Body of pancreas (tissue), 4 donors: Measurements from ENCODE around the gene TECR. TPM values are rescaled to one million over a fixed set of nuclear protein-coding genes. Genes with fewer than 3 reads are reported as not detected.

ENCODE experiments used
- ATAC-seq: fragments of 150-250 bp; one replicate; pipeline ENCODE4 v1.9.1; 2016
- DNase-seq, 4 donors: peaks; one replicate each; pipeline ENCODE4 v3.0.0-alpha.2; 2019
- H3K27ac ChIP-seq, 4 donors: fragments of 200-600 bp; sonication (generic); 1 replicate in 3 of 4; 2 replicates in 1 of 4; pipeline versions ENCODE4 v1.5.1 to v1.6.1; 2016 to 2019; ENCODE audit warnings: mild to moderate bottlenecking in 1 of 4, mixed read lengths in 1 of 4, moderate library complexity in 1 of 4
- H3K27me3 ChIP-seq, 2 donors: fragments of 200-600 bp; sonication (generic); one replicate each; pipeline ENCODE4 v1.6.0; 2016; ENCODE audit warnings: mild to moderate bottlenecking in 1 of 2
- H3K36me3 ChIP-seq, 2 donors: fragments of 200-600 bp; sonication (generic); replicated peaks in 1 of 2; 2 replicates each; pipeline ENCODE4 v1.5.1; 2016; ENCODE audit warnings: low read depth in 2 of 2; ENCODE audit not compliant: insufficient read depth in 1 of 2
- H3K4me1 ChIP-seq: fragments of 200-600 bp; sonication (generic); one replicate; pipeline ENCODE4 v1.6.0; 2016
- H3K4me3 ChIP-seq, 2 donors: fragments of 200-600 bp; sonication (generic); 1 replicate in 1 of 2; 2 replicates in 1 of 2; pipeline ENCODE4 v1.5.1; 2016 to 2019
- H3K9me3 ChIP-seq, 3 donors: fragments of 200-600 bp; sonication (generic); 1 replicate in 2 of 3; 2 replicates in 1 of 3; pipeline ENCODE4 v1.5.1; 2016
- CTCF ChIP-seq, 7 experiments: fragments of 450-650 bp in 4 of 7; fragments of 200-600 bp in 3 of 7; sonication (generic) in 3 of 7; IDR thresholded peaks; one replicate each; pipeline ENCODE4 v1.5.1; 2016 to 2019; ENCODE audit warnings: antibody characterized with exemption in 7 of 7
- POLR2A ChIP-seq, 3 donors: fragments of 450-650 bp; IDR thresholded peaks; one replicate each; pipeline ENCODE4 v1.6.1; 2016; ENCODE audit warnings: antibody characterized with exemption in 3 of 3, mild to moderate bottlenecking in 2 of 3
- WGBS, 2 donors: methylation state at CpG; one replicate each; pipeline ENCODE4 v1.1.5; 2017; 5-methylcytosine and 5-hydroxymethylcytosine counted together
- intact Hi-C: fragments of 100-400 bp; cut with DNase I; formaldehyde crosslinking; loops from one replicate; pipeline ENCODE4 v1.15.1; 2023
- total RNA-seq, 2 donors: library from RNA; depleted of rRNA; stranded (reverse); fragments of >200 nt; gene quantifications; one replicate each; pipeline ENCODE4 v1.1.0, GENCODE V29; 2016

Gene TECR
- total RNA-seq, 2 donors from 2014 or later = 26.2 to 28.7 TPM

- no peak for TF ChIP-seq CTCF (IDR thresholded peaks at IDR 0.05)
- TF ChIP-seq POLR2A (IDR thresholded peaks at IDR 0.05) = no peak
- Histone ChIP-seq H3K4me3 (no peak overlapping the region), H3K4me1 (peaks cover 61% of the 10 kb centered on the region), H3K36me3 (peaks cover 7 to 14% of the 10 kb centered on the region in 2 donors), H3K27ac (peak overlapping the region in 1 of 4 donors; percentile 16), H3K9me3 (no peaks in the 10 kb centered on the region), H3K27me3 (no peaks in the 10 kb centered on the region)
- no peak for DNase-seq
- intact Hi-C loops = no loop called here
- no peak for ATAC-seq
- WGBS, 2 donors = 61 to 63% methylated on average over 8 of the region's 8 CpGs
Observed at GRCh38 chr19:14515501-14516047, 13.8 kb upstream of the TECR start.

GRCh38 chr19:14516048-14516534 lies 13.3 kb upstream of the TECR start:
- Histone ChIP-seq H3K27me3 (no peaks in the 10 kb centered on the region), H3K9me3 (no peaks in the 10 kb centered on the region), H3K36me3 (peaks cover 7 to 14% of the 10 kb centered on the region in 2 donors), H3K4me3 (no peak overlapping the region), H3K27ac (peak overlapping the region in 1 of 4 donors; percentile 99), H3K4me1 (peaks cover 61% of the 10 kb centered on the region)
- WGBS, 2 donors = 75 to 78% methylated on average over 5 to 15 of the region's 15 CpGs
- ATAC-seq (no peak), DNase-seq (no peak)
- TF ChIP-seq POLR2A (IDR thresholded peaks at IDR 0.05) (no peak), CTCF (IDR thresholded peaks at IDR 0.05) (no peak)
- intact Hi-C loops = no loop called here

GRCh38 chr19:14516746-14517438 lies 12.5 kb upstream of the TECR start:
- peaks cover 61% of the 10 kb centered on the region for H3K4me1 ChIP-seq
- 15 to 25% methylated on average over 14 to 22 of the region's 22 CpGs for WGBS, 2 donors
- intact Hi-C loops = no loop called here
- H3K27me3 ChIP-seq = no peaks in the 10 kb centered on the region
- H3K36me3 ChIP-seq = peaks cover 7 to 14% of the 10 kb centered on the region in 2 donors
- peak overlapping the region; percentile 72 to 87 for H3K4me3 ChIP-seq
- DNase-seq (no peak), ATAC-seq (no peak)
- TF ChIP-seq POLR2A (IDR thresholded peaks at IDR 0.05) (no peak), CTCF (IDR thresholded peaks at IDR 0.05) (no peak)
- H3K9me3 ChIP-seq = no peaks in the 10 kb centered on the region
- H3K27ac ChIP-seq = peak overlapping the region in 3 of 4 donors; percentile 99 to 100 (median 99)

GRCh38 chr19:14517446-14517839 lies 12.0 kb upstream of the TECR start:
- Histone ChIP-seq H3K27ac (peak overlapping the region; percentile 94 to 100 (median 99)), H3K4me1 (peaks cover 61% of the 10 kb centered on the region), H3K27me3 (no peaks in the 10 kb centered on the region), H3K4me3 (peak overlapping the region; percentile 72 to 87), H3K36me3 (peaks cover 7 to 14% of the 10 kb centered on the region in 2 donors), H3K9me3 (no peaks in the 10 kb centered on the region)
- TF ChIP-seq POLR2A (IDR thresholded peaks at IDR 0.05) (no peak), CTCF (IDR thresholded peaks at IDR 0.05) (no peak)
- no peak for ATAC-seq
- 0 to 1% methylated on average over 3 to 10 of the region's 32 CpGs for WGBS, 2 donors
- intact Hi-C loops = no loop called here
- DNase-seq = no peak
